HCT116 (cell line): ENCODE measurements around the gene NFATC2IP. TPM values are rescaled to one million over a fixed set of nuclear protein-coding genes. Genes with fewer than 3 reads are reported as not detected.

Experiments
- ATAC-seq: fragments of 200-7000 bp; cut with Tn5 transposase; 2 replicates; pipeline ENCODE4 v1.9.1; 2020; ENCODE audit warnings: mild to moderate bottlenecking, moderate library complexity
- BruUV-seq: library from RNA; stranded (reverse); fragments of 400-500 nt; replicated peaks from 2 replicates; lab custom pipeline; 2021; lab: Mats Ljungman, UMichigan
- CTCF ChIA-PET: fragments of 300-600 bp; sonication (Branson Sonifier 250); formaldehyde crosslinking; loops from one replicate; lab custom pipeline; 2021; ENCODE audit warnings: antibody characterized with exemption; lab: Charles Lee
- POLR2A ChIA-PET: fragments of 300-600, 350-600 bp; sonication (Branson Sonifier 250); formaldehyde crosslinking; loops from one replicate; lab custom pipeline; 2021; ENCODE audit warnings: antibody characterized with exemption; lab: Charles Lee
- RAD21 ChIA-PET, 2 experiments: fragments of 300-600 bp; sonication (Branson Sonifier 250); formaldehyde crosslinking; loops; one replicate each; lab custom pipeline; 2023; ENCODE audit warnings: low total read pairs in 2 of 2; ENCODE audit not compliant: uncharacterized antibody in 2 of 2, unreplicated experiment in 2 of 2, low non-redundant PET in 1 of 2; lab: Charles Lee
- DNase-seq: peaks from one replicate; pipeline ENCODE4 v3.0.0-alpha.2; 2010; ENCODE audit warnings: low read depth, low spot score
- H2AFZ ChIP-seq: fragments of 200-600 bp; shearing (Covaris generic), sonication (generic); 2 replicates; pipeline ENCODE4 v1.6.1; 2017; ENCODE audit warnings: low read depth, mixed run types, mixed read lengths, antibody characterized with exemption, low read length; ENCODE audit not compliant: poor library complexity, severe bottlenecking
- H3K27ac ChIP-seq: 2 replicates; pipeline ENCODE4 v1.5.1; 2012; ENCODE audit warnings: low read depth, low read length
- H3K27me3 ChIP-seq: fragments of 200-600 bp; sonication (generic); 2 replicates; pipeline ENCODE4 v1.6.1; 2016; ENCODE audit warnings: mixed run types, low read length, mixed read lengths; ENCODE audit not compliant: insufficient read depth
- H3K36me3 ChIP-seq, 2 experiments: fragments of 200-500 bp in 1 of 2; fragments of 200-600 bp in 1 of 2; sonication (Bioruptor generic) in 1 of 2; sonication (generic) in 1 of 2; 2 replicates each; pipeline versions ENCODE4 v1.5.1 to v1.6.1; 2014 to 2016; ENCODE audit warnings: low read length in 2 of 2, inconsistent platforms in 1 of 2, mixed read lengths in 1 of 2, mixed run types in 1 of 2; ENCODE audit not compliant: insufficient read depth in 2 of 2, control insufficient read depth in 1 of 2
- H3K4me1 ChIP-seq, 2 experiments: fragments of 200-600 bp in 1 of 2; sonication (generic) in 1 of 2; 2 replicates each; pipeline versions ENCODE4 v1.5.1 to v1.6.1; 2012 to 2017; ENCODE audit warnings: low read length in 2 of 2, inconsistent platforms in 1 of 2, mild to moderate bottlenecking in 1 of 2, mixed read lengths in 1 of 2, mixed run types in 1 of 2, moderate library complexity in 1 of 2; ENCODE audit not compliant: insufficient read depth in 2 of 2, control insufficient read depth in 1 of 2
- H3K4me2 ChIP-seq: fragments of 200-600 bp; sonication (generic); 2 replicates; pipeline ENCODE4 v1.6.1; 2017; ENCODE audit warnings: mixed run types, low read length, mixed read lengths
- H3K4me3 ChIP-seq, 2 experiments: fragments of 200-600 bp in 1 of 2; sonication (generic) in 1 of 2; replicated peaks in 1 of 2; 2 replicates each; pipeline ENCODE4 v1.5.1; 2011 to 2016; ENCODE audit warnings: low read length in 2 of 2, control low read depth in 1 of 2, low read depth in 1 of 2, mild to moderate bottlenecking in 1 of 2, mixed read lengths in 1 of 2, mixed run types in 1 of 2
- H3K79me2 ChIP-seq: fragments of 200-600 bp; sonication (generic); 2 replicates; pipeline ENCODE4 v1.6.1; 2017; ENCODE audit warnings: mild to moderate bottlenecking, mixed run types, low read length, moderate library complexity, mixed read lengths; ENCODE audit not compliant: insufficient read depth
- H3K9ac ChIP-seq: fragments of 200-600 bp; sonication (generic); 2 replicates; pipeline ENCODE4 v1.6.1; 2016; ENCODE audit warnings: low read length, mixed read lengths
- H3K9me2 ChIP-seq: fragments of 200-600 bp; sonication (generic), shearing (Covaris generic); 2 replicates; pipeline ENCODE4 v1.6.1; 2017; ENCODE audit warnings: mixed run types, mild to moderate bottlenecking, moderate library complexity; ENCODE audit not compliant: insufficient read depth
- H3K9me3 ChIP-seq, 2 experiments: fragments of 200-500 bp in 1 of 2; fragments of 200-600 bp in 1 of 2; sonication (Bioruptor generic) in 1 of 2; sonication (generic) in 1 of 2; 2 replicates each; pipeline ENCODE4 v1.6.1; 2014 to 2017; ENCODE audit warnings: low read length in 2 of 2, mixed read lengths in 2 of 2, inconsistent platforms in 1 of 2, low read depth in 1 of 2, mild to moderate bottlenecking in 1 of 2, mixed run types in 1 of 2, moderate library complexity in 1 of 2; ENCODE audit not compliant: control insufficient read depth in 1 of 2, insufficient read depth in 1 of 2
- H4K20me1 ChIP-seq: fragments of 200-600 bp; sonication (generic), shearing (Covaris generic); 2 replicates; pipeline ENCODE4 v1.6.1; 2017; ENCODE audit warnings: mixed run types, mild to moderate bottlenecking, moderate library complexity; ENCODE audit not compliant: insufficient read depth
- CEBPB ChIP-seq: IDR thresholded peaks from 2 replicates; pipeline ENCODE4 v1.6.1; 2012; ENCODE audit warnings: low read depth
- CTCF ChIP-seq, 3 experiments: fragments of 200-600 bp in 1 of 3; sonication (generic) in 1 of 3; IDR thresholded peaks in 2 of 3; conservative IDR thresholded peaks in 1 of 3; 2 replicates each; pipeline ENCODE4 v1.5.1; 2012 to 2017; ENCODE audit warnings: low read depth in 2 of 3, low read length in 2 of 3, antibody characterized with exemption in 1 of 3, borderline replicate concordance in 1 of 3, control low read depth in 1 of 3, mild to moderate bottlenecking in 1 of 3, mixed read lengths in 1 of 3, mixed run types in 1 of 3, moderate library complexity in 1 of 3; ENCODE audit not compliant: insufficient read depth in 1 of 3
- EGR1 ChIP-seq: IDR thresholded peaks from 2 replicates; pipeline ENCODE4 v1.6.1; 2012; ENCODE audit warnings: low read depth
- EZH2 ChIP-seq: fragments of 200-600 bp; sonication (generic); IDR thresholded peaks from 2 replicates; pipeline ENCODE4 v1.6.1; 2017; ENCODE audit warnings: antibody characterized with exemption, mixed run types
- POLR2A ChIP-seq: IDR thresholded peaks from 2 replicates; pipeline ENCODE4 v1.7.0; 2011; ENCODE audit warnings: borderline replicate concordance; ENCODE audit not compliant: insufficient read depth, insufficient read length; ENCODE audit errors: extremely low read depth
- RAD21 ChIP-seq: IDR thresholded peaks from 2 replicates; pipeline ENCODE4 v1.6.1; 2012; ENCODE audit warnings: low read depth, mild to moderate bottlenecking
- REST ChIP-seq: IDR thresholded peaks from 2 replicates; pipeline ENCODE4 v1.6.1; 2012; ENCODE audit warnings: low read depth
- TCF7L2 ChIP-seq: IDR thresholded peaks from 2 replicates; pipeline ENCODE4 v1.7.0; 2011; ENCODE audit warnings: borderline replicate concordance, inconsistent platforms; ENCODE audit not compliant: insufficient read depth, insufficient read length; ENCODE audit errors: extremely low read depth
- YY1 ChIP-seq: IDR thresholded peaks from 2 replicates; pipeline ENCODE4 v1.6.1; 2011; ENCODE audit warnings: low read length, low read depth, moderate library complexity, mild to moderate bottlenecking; ENCODE audit not compliant: insufficient replicate concordance; ENCODE audit errors: extremely low read depth
- ZFX ChIP-seq: fragments of 450-650 bp; IDR thresholded peaks from 2 replicates; pipeline ENCODE4 v1.6.1; 2017
- ZNF274 ChIP-seq: fragments of 200-500 bp; sonication (Bioruptor generic); IDR thresholded peaks from 2 replicates; pipeline ENCODE4 v1.6.1; 2014; ENCODE audit warnings: mild to moderate bottlenecking, low read depth, low read length, inconsistent platforms
- intact Hi-C: fragments of 100-400 bp; cut with micrococcal nuclease; formaldehyde crosslinking; loops from 2 replicates; pipeline ENCODE4 v1.10.0; 2022
- total RNA-seq: library from RNA; stranded (reverse); gene quantifications from one replicate; pipeline ENCODE4 v1.2.1, GENCODE V29; 2021; ENCODE audit not compliant: unreplicated experiment
- TF ChIP-seq, protein P1 (sequence below): IDR thresholded peaks from 2 replicates; pipeline ENCODE4 v1.6.1; 2011; ENCODE audit warnings: mild to moderate bottlenecking, low read length, moderate library complexity; ENCODE audit not compliant: insufficient replicate concordance; ENCODE audit errors: extremely low read depth

Gene NFATC2IP
- total RNA-seq, 1 experiment from 2014 or later, result 41.4 TPM

- H3K4me3 ChIP-seq, result no peak overlapping the region
- no peak overlapping the region for H2AFZ ChIP-seq
- no peak for TF ChIP-seq RAD21
- no peak for TF ChIP-seq POLR2A
- no peak for TF ChIP-seq TCF7L2
- TF ChIP-seq EZH2, result no peak
- TF ChIP-seq CEBPB, result no peak
- TF ChIP-seq YY1, result no peak
- TF ChIP-seq, all 23 proteins: peak for 0
- intact Hi-C loops, result no loop called here
- ChIA-PET RAD21 (no interaction called here), CTCF (no interaction called here), POLR2A (no interaction called here)
- no peaks in the 10 kb centered on the region for H3K4me1 ChIP-seq
- H3K36me3 ChIP-seq, result no peaks in the 10 kb centered on the region
- no peaks in the 10 kb centered on the region for H3K79me2 ChIP-seq
- no peaks in the 10 kb centered on the region for H3K27me3 ChIP-seq
- no peak overlapping the region for H3K4me2 ChIP-seq
- H3K9ac ChIP-seq, result no peak overlapping the region
- DNase-seq, result no peak
- H4K20me1 ChIP-seq, result no peaks in the 10 kb centered on the region
- ATAC-seq, result no peak
- no peaks in the 10 kb centered on the region for H3K9me2 ChIP-seq
- no peak overlapping the region for H3K27ac ChIP-seq
- no TSS peak for BruUV-seq
- H3K9me3 ChIP-seq, result no peaks in the 10 kb centered on the region
Measured at GRCh38 chr16:28904363-28904762, 46.4 kb upstream of the NFATC2IP start.

- Histone ChIP-seq H3K9me2 (no peaks in the 10 kb centered on the region), H3K36me3 (no peaks in the 10 kb centered on the region), H3K9ac (no peak overlapping the region), H3K4me1 (peaks cover under 1% of the 10 kb centered on the region in 2 experiments), H3K27me3 (no peaks in the 10 kb centered on the region), H3K9me3 (no peaks in the 10 kb centered on the region), H3K4me2 (no peak overlapping the region), H3K79me2 (no peaks in the 10 kb centered on the region), H4K20me1 (no peaks in the 10 kb centered on the region), H3K4me3 (no peak overlapping the region), H3K27ac (no peak overlapping the region), H2AFZ (no peak overlapping the region)
- DNase-seq, result no peak
- no peak for TF ChIP-seq EGR1
- no peak for TF ChIP-seq ZFX
- TF ChIP-seq ZNF274, result no peak
- no peak for TF ChIP-seq RAD21
- no peak for TF ChIP-seq YY1
- TF ChIP-seq CTCF (IDR thresholded peaks at IDR 0.05 in 2 of 3, conservative IDR thresholded peaks at IDR 0.05 in 1 of 3; ENCODE audit: borderline replicate concordance in 1 of 3, insufficient read depth in 1 of 3, low read depth in 2 of 3, low read length in 2 of 3), result no peak
- no peak for TF ChIP-seq REST
- no peak for TF ChIP-seq POLR2A
- TF ChIP-seq, protein P1, sequence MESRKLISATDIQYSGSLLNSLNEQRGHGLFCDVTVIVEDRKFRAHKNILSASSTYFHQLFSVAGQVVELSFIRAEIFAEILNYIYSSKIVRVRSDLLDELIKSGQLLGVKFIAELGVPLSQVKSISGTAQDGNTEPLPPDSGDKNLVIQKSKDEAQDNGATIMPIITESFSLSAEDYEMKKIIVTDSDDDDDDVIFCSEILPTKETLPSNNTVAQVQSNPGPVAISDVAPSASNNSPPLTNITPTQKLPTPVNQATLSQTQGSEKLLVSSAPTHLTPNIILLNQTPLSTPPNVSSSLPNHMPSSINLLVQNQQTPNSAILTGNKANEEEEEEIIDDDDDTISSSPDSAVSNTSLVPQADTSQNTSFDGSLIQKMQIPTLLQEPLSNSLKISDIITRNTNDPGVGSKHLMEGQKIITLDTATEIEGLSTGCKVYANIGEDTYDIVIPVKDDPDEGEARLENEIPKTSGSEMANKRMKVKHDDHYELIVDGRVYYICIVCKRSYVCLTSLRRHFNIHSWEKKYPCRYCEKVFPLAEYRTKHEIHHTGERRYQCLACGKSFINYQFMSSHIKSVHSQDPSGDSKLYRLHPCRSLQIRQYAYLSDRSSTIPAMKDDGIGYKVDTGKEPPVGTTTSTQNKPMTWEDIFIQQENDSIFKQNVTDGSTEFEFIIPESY, result no peak
- ChIA-PET POLR2A (no interaction called here), RAD21 (no interaction called here), CTCF (no interaction called here)
- no TSS peak for BruUV-seq
- no peak for ATAC-seq
- intact Hi-C loops, result no loop called here
Measured at GRCh38 chr16:28904828-28905227, 45.9 kb upstream of the NFATC2IP start.
